NCI-H82 treated with DMSO at 0.1 percent for 48 hours (cell line): ENCODE data around the gene HHEX.
A peak's percentile ranks its signal among the peaks of the same experiment; 100 is the strongest.
"Not testable (repeated sequence)": the region's sequence is repeated elsewhere in the genome, so short reads cannot be mapped to it uniquely, and the experiment has no call there.

Experiments used
- DNase-seq: peaks from one replicate; lab custom pipeline; 2025; ENCODE audit not compliant: unreplicated experiment; lab: John Stamatoyannopoulos, UW

Gene HHEX

GRCh38 chr10:92689663-92690210 lies at the start of gene HHEX:
HHEX (plus strand) TSS chr10:92689955; CDS start chr10:92689987, 32 bp downstream.
- DNase-seq, result no peak

GRCh38 chr10:92640107-92640506 lies 49.6 kb upstream of the HHEX start:
- DNase-seq, result no peak

GRCh38 chr10:92641492-92641891 lies 48.3 kb upstream of the HHEX start:
- DNase-seq, result no peak

GRCh38 chr10:92644921-92645320 lies 44.8 kb upstream of the HHEX start:
- no peak for DNase-seq

GRCh38 chr10:92650864-92651263 lies 38.9 kb upstream of the HHEX start:
- DNase-seq, result not testable (repeated sequence)

GRCh38 chr10:92655426-92655825 lies 34.3 kb upstream of the HHEX start:
- DNase-seq, result no peak

GRCh38 chr10:92656266-92656961 lies 33.3 kb upstream of the HHEX start:
- no peak for DNase-seq

GRCh38 chr10:92657024-92657423 lies 32.7 kb upstream of the HHEX start:
- DNase-seq, result no peak

GRCh38 chr10:92662848-92663247 lies 26.9 kb upstream of the HHEX start:
- no peak for DNase-seq

GRCh38 chr10:92664322-92664721 lies 25.4 kb upstream of the HHEX start:
- DNase-seq, result no peak

- DNase-seq, result no peak
These were observed 22.7 kb upstream of the HHEX start for GRCh38 chr10:92667078-92667477.

GRCh38 chr10:92677708-92678107 lies 12.0 kb upstream of the HHEX start:
- no peak for DNase-seq

GRCh38 chr10:92678206-92678605 lies 11.5 kb upstream of the HHEX start:
- no peak for DNase-seq

- no peak for DNase-seq
These were observed 8.4 kb upstream of the HHEX start for GRCh38 chr10:92681306-92681834.

GRCh38 chr10:92688573-92688926 lies 1.2 kb upstream of the HHEX start:
- no peak for DNase-seq

GRCh38 chr10:92688927-92689662 lies 660 bp upstream of the HHEX start:
- peak; percentile 32 for DNase-seq

GRCh38 chr10:92690211-92690914 lies 608 bp downstream of the HHEX start:
- no peak for DNase-seq

- no peak for DNase-seq
These were observed 1.3 kb downstream of the HHEX start for GRCh38 chr10:92690915-92691590.

- DNase-seq, result no peak
These were observed 1.9 kb downstream of the HHEX start for GRCh38 chr10:92691591-92692079.

GRCh38 chr10:92692080-92692671 lies 2.4 kb downstream of the HHEX start:
- no peak for DNase-seq
